GM19455 (cell line): ENCODE measurements around the gene AKT1.
"Not testable (repeated sequence)": the region's sequence is repeated elsewhere in the genome, so short reads cannot be mapped to it uniquely, and the experiment has no call there.

ENCODE experiments used
- ATAC-seq: cut with Tn5 transposase; IDR thresholded peaks from one replicate; pipeline ENCODE4 v1.9.1; 2021; ENCODE audit not compliant: unreplicated experiment

AKT1 gene

DNA sequence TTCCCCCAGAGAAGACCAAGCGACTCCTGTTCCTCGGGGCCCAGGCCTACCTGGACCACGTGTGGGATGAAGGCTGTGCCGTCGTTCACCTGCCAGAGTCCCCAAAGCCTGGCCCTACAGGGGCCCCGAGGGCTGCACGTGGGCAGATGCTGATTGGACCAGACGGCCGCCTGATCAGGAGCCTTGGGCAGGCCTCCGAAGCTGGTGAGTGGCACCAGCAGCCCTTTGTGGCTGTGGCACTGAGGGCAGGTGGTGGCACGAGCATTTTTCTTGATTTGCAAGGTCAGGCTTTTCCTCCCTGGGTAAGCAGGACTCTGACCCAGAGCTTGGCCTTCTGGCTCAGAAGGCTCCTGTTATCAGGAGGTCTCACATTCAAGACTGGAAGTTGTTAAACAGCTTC, 39.9 kb downstream of the AKT1 start:
- no peak for ATAC-seq

DNA sequence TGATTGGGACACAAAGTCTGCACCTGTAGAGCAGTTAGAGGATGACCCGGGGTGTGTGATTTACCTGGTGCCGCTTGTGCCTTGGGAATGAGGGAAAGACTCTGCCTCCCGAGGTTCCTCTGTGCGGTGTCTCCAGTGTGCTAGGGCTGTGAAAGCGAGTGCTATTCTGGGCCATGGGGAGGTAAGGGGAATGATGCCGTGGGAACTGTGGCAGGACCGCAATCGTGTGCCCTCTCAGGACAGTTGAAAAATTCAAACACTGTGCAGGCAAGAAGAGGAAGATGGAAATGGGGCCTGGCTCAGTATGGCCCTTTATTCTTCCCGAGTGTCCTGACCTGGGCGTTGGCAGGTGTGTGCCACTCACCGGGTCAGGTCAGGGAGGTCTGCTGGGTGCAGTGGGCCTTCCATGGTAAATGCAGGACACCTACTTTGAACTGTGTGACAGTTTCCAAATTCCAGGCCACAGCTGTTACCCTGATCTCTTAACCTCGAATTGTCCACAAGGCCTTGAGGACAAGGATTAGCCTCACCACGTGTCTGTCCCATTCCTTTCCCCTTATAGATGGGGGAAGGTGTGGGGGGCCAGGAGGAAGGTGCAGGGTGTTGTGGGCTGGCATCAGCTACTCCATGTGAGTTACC, 41.2 kb downstream of the AKT1 start:
- no peak for ATAC-seq

DNA sequence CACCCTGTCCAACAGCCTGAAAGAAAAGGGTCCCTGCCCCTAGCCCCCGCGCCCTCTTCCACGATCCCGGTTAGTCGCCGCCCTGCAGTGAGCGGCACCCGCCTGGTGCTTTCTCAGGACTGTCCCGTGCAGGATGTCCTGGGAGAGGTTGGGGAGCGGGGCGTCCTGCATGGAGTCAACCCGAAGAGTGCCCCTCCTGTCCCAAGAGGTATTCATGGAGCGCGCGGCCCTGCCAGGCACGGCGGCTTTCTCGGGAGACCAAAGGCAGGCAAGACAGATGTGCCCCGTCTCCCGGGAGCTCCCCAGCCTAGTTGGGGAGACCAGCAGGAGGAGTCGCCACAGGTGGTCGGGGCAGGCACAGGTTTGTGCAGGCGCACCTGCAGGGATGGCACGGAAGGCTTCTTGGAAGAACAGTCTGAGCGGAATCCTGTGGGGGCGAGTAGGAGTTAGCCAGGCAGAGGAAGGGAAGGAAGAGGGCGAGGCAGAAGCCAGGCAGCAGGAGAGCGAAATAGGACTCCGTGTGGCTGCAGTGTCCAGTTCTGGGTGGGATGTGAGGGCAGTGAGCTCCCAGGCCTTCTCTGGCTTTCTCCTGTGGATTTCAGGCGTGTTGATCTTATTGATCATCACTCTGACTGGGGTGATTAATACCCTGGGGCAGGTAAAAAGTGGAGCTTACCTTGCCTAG, 41.9 kb downstream of the AKT1 start:
- ATAC-seq, result no peak

GRCh38 chr14:104752735-104753527, 42.6 kb downstream of the AKT1 start, which contains the start of gene SIVA1:
TSS of gene SIVA1 (plus strand) at chr14:104753147. CDS start at chr14:104753202, 55 bp downstream.
- peak; percentile 89 for ATAC-seq

DNA sequence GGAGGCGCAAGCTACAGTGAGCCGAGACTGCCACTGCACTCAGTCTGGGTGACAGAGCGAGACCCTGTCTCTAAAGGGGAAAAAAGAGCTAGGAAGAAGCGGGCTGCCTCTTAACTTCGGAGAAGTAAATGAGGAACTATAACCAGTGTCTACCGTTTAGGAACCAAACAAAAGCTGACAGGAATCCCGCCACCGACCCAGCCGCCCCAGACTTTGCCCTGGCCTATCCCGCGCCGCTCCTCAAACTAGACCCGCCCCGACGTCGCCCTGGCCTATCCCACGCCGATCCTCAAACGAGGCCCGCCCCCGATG, 43.2 kb downstream of the AKT1 start:
- ATAC-seq, result peak; percentile 75

- ATAC-seq, result no peak
Observed at GRCh38 chr14:104751539-104752422, 43.8 kb downstream of the AKT1 start.

- not testable (repeated sequence) for ATAC-seq
Observed at GRCh38 chr14:104750753-104751057, 44.8 kb downstream of the AKT1 start.

DNA sequence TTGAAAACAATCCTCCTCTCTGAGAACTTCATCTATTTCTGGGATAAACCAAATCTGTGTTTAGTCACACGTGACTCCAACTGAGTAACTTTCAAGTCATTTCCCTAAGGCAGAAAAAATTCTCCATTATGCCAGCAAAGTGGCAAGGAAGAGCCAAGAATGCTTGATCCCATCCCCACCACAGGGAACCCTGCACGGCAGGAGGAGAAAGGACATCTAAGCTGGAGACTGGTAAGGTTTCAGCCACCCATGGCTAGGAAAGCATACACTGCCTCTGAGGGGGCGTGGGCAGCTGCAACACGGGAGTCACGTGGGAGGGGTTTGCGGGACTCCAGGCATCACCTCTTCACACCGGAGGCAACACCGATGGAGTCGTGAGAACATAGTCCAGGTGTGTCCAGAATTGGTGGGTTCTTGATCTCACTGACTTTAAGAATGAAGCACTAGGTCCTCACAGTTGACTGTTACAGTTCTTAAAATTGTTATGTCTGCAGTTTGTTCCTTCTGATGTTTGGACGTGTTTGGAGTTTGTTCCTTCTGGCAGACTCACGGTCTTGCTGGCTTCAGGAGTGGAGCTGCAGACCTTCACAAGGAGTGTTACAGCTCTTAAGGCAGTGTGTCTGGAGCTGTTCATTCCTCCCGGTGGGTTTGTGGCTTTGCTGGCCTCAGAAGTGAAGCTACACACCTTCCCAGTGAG, 45.3 kb downstream of the AKT1 start:
- no peak for ATAC-seq

GRCh38 chr14:104749111-104749649, 46.4 kb downstream of the AKT1 start:
- no peak for ATAC-seq

GRCh38 chr14:104747876-104748275, 47.7 kb downstream of the AKT1 start:
- ATAC-seq, result no peak

DNA sequence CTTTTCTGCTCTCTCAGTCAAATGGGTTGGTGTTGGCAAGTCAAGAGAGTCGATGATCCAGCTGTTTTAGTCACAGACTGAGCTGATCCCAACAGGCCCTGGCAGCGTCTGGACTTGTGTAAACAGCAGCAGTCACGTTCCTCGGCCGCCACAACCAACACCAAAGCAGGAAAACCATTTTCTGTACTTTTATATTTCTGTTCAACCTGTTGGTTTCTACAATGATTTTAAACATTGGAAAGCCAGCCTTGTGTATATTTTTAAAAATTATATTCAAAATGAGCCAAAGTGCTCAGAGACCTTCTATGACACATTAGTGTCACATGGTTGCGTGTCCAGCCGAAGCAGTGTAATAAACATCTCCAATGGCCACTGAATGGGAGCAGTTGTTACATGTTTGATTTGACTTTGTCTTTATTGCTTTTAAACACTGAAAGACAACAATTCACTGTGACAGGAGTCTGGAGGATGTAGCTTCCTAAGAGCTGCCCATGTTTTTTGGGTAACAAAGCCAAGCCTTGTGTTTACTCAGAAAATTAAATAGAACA, 48.5 kb downstream of the AKT1 start:
- ATAC-seq, result no peak

GRCh38 chr14:104746071-104746545, 49.4 kb downstream of the AKT1 start:
- no peak for ATAC-seq

GRCh38 chr14:104745431-104745830, 50.1 kb downstream of the AKT1 start:
- ATAC-seq, result no peak

DNA sequence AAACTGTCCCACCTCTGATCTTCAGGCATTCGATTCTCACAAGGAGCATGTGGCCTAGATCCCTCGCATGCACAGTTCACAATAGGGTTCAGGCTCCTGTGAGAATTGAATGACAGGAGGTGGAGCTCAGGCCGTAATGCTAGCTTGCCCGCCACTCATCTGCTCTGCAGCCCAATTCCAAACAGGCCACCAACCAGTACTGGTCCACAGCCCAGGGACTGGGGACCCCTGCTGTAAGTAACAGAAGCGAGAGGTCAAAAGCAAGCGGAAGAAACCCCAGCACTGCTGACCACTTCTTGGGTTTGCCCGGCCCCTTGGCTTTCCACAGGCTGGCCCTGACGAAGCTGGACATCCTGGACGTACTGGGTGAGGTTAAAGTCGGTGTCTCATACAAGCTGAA, 51.1 kb downstream of the AKT1 start:
- ATAC-seq, result no peak

DNA sequence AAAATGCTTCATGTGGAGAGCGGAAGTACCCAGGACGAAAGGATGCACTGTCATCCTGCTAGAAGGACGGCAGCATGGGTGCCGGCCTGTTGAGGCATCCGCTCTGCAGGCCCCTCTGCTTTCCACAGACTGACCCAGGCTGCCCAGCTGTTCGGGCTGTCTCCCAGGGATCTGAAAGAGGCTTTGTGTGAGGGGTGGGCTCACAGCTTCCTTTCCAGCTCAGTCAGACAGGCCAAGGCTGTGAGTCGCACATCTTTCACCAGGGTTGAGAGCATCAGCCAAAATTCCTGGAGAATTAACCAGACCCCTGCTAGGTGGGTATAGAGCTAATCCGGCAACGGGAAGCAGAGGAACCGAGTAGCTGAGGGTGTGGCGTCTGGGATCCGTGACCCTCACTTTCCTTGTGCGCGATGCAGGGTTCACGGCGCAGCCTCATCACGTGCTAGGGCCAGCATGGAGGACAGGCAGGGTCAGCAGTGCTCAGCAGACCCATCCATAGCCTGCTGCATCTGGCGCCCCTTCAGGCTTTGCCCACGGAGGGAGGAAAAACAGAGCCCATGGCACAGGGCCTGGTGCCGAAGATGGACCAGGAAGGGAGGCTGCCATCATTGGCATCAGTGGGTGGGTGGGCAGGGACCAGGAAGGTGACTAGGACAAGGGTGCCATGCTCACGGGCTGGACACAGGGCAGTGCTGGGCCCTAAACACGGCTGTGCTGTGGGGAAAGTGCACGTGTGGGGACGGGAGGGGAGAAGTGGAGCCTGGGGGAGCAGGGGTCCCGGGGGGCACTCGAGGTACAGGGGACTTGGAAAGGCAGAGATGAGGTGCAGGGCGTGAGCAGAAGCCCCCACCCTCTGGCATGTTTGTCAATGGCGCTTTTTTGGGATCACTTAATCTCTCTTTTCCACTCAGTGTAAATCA, 51.8 kb downstream of the AKT1 start:
- ATAC-seq, result no peak

- ATAC-seq, result no peak
Observed at GRCh38 chr14:104742586-104743455, 52.7 kb downstream of the AKT1 start.

DNA sequence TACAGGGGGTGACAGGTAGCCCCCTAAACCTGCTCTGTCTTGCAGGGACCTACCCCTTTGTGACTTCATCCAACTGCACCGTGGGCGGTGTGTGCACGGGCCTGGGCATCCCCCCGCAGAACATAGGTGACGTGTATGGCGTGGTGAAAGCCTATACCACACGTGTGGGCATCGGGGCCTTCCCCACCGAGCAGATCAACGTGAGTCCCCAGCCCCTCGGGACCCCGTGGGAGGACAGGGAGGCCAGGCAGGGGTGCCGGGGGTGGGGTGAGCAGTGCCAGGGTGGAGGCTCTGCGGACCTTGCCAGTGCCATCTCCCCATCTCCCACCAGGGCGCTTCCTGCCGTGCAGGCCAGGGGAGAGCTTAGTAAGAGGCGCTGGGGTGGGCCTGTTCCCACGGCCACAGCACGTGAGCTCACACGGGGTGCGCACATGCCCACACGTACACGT, 53.7 kb downstream of the AKT1 start:
- ATAC-seq, result no peak
